PC-3 (cell line): ENCODE results near the gene TRIM47. TPM values are rescaled to one million over a fixed set of nuclear protein-coding genes. Genes with fewer than 3 reads are reported as not detected.

Source experiments
- ATAC-seq: fragments of 200-7000 bp; cut with Tn5 transposase; 2 replicates; pipeline ENCODE4 v1.9.1; 2020; ENCODE audit warnings: mild to moderate bottlenecking, moderate library complexity
- Bru-seq: library from RNA; stranded (reverse); fragments of 400-500 nt; gene quantifications from one replicate; lab custom pipeline; 2021; lab: Mats Ljungman, UMichigan
- BruChase-seq, 2 experiments: library from RNA; stranded (reverse); fragments of 400-500 nt; gene quantifications; one replicate each; lab custom pipeline; 2021; lab: Mats Ljungman, UMichigan
- BruUV-seq: library from RNA; stranded (reverse); fragments of 400-500 nt; replicated peaks from 2 replicates; lab custom pipeline; 2021; lab: Mats Ljungman, UMichigan
- CTCF ChIA-PET: fragments of 300-600 bp; sonication (Branson Sonifier 250); formaldehyde crosslinking; loops from one replicate; lab custom pipeline; 2022; ENCODE audit warnings: antibody characterized with exemption; lab: Charles Lee
- POLR2A ChIA-PET: fragments of 300-600 bp; sonication (Branson Sonifier 250); formaldehyde crosslinking; loops from one replicate; lab custom pipeline; 2022; ENCODE audit warnings: antibody characterized with exemption; ENCODE audit not compliant: unreplicated experiment; lab: Charles Lee
- DNase-seq: peaks from one replicate; pipeline ENCODE4 v3.0.0-alpha.2; 2015
- H2AFZ ChIP-seq: fragments of 300-600 bp; sonication (generic); 2 replicates; pipeline ENCODE4 v1.6.0; 2016; ENCODE audit warnings: antibody characterized with exemption, low read length
- H3F3A ChIP-seq: fragments of 300-600 bp; sonication (generic); one replicate; pipeline ENCODE4 v1.6.0; 2017; ENCODE audit warnings: antibody characterized with exemption, low read length, control low read depth, mild to moderate bottlenecking; ENCODE audit not compliant: unreplicated experiment
- H3K27ac ChIP-seq: fragments of 300-600 bp; sonication (generic); 2 replicates; pipeline ENCODE4 v1.5.1; 2016; ENCODE audit warnings: mild to moderate bottlenecking, low read length
- H3K27me3 ChIP-seq: fragments of 300-600 bp; sonication (generic); 2 replicates; pipeline ENCODE4 v1.6.1; 2016; ENCODE audit warnings: low read length, mixed read lengths
- H3K36me3 ChIP-seq: fragments of 300-600 bp; sonication (generic); 2 replicates; pipeline ENCODE4 v1.6.1; 2016; ENCODE audit warnings: low read depth, mixed run types, low read length, mixed read lengths
- H3K4me1 ChIP-seq: fragments of 300-600 bp; sonication (generic); 2 replicates; pipeline ENCODE4 v1.5.1; 2016; ENCODE audit warnings: low read length; ENCODE audit not compliant: insufficient read depth
- H3K4me2 ChIP-seq: fragments of 300-600 bp; sonication (generic); 2 replicates; pipeline ENCODE4 v1.6.0; 2016; ENCODE audit warnings: low read length
- H3K4me3 ChIP-seq: fragments of 300-600 bp; sonication (generic); 2 replicates; pipeline ENCODE4 v1.5.1; 2016; ENCODE audit warnings: mild to moderate bottlenecking, low read length, mixed read lengths
- H3K79me2 ChIP-seq: fragments of 300-600 bp; sonication (generic); 2 replicates; pipeline ENCODE4 v1.6.1; 2017; ENCODE audit warnings: low read length, mixed read lengths
- H3K9ac ChIP-seq: fragments of 300-600 bp; sonication (generic); 2 replicates; pipeline ENCODE4 v1.6.0; 2016; ENCODE audit warnings: mild to moderate bottlenecking, low read length
- H3K9me2 ChIP-seq: fragments of 300-600 bp; sonication (generic); replicated peaks from 2 replicates; pipeline ENCODE4 v1.6.1; 2016; ENCODE audit warnings: mixed run types, low read length, mixed read lengths
- H3K9me3 ChIP-seq: fragments of 300-600 bp; sonication (generic); 2 replicates; pipeline ENCODE4 v1.6.1; 2016; ENCODE audit warnings: low read length, mixed read lengths
- H4K20me1 ChIP-seq: fragments of 300-600 bp; sonication (generic); 2 replicates; pipeline ENCODE4 v1.6.1; 2016; ENCODE audit warnings: low read length, mixed read lengths
- EZH2 ChIP-seq: fragments of 300-600 bp; sonication (generic); IDR thresholded peaks from one replicate; pipeline ENCODE4 v1.6.1; 2017; ENCODE audit warnings: antibody characterized with exemption, mild to moderate bottlenecking, low read length; ENCODE audit not compliant: unreplicated experiment
- EZH2phosphoT487 ChIP-seq: fragments of 300-600 bp; sonication (generic); IDR thresholded peaks from 2 replicates; pipeline ENCODE4 v1.6.1; 2018; ENCODE audit warnings: mild to moderate bottlenecking, antibody characterized with exemption, low read length, borderline replicate concordance
- intact Hi-C: fragments of 100-400 bp; cut with micrococcal nuclease; formaldehyde crosslinking; loops from 2 replicates; pipeline ENCODE4 v1.9.0; 2023
- long read RNA-seq: library from polyadenylated mRNA; unstranded; transcript quantifications from one replicate; pipeline ENCODE4 v2.0.0, GENCODE V29; 2021; ENCODE audit not compliant: unreplicated experiment
- total RNA-seq: library from RNA; depleted of rRNA; stranded (reverse); fragments of >200 nt; gene quantifications from 2 replicates; pipeline ENCODE4 v1.2.3, GENCODE V29; 2014; rRNA removed
- TF ChIP-seq, protein P1 (sequence below): fragments of 300-600 bp; sonication (generic); conservative IDR thresholded peaks from 2 replicates; pipeline ENCODE4 v1.5.1; 2017; ENCODE audit warnings: antibody characterized with exemption, low read depth, mild to moderate bottlenecking, low read length

TRIM47 gene, protein sequence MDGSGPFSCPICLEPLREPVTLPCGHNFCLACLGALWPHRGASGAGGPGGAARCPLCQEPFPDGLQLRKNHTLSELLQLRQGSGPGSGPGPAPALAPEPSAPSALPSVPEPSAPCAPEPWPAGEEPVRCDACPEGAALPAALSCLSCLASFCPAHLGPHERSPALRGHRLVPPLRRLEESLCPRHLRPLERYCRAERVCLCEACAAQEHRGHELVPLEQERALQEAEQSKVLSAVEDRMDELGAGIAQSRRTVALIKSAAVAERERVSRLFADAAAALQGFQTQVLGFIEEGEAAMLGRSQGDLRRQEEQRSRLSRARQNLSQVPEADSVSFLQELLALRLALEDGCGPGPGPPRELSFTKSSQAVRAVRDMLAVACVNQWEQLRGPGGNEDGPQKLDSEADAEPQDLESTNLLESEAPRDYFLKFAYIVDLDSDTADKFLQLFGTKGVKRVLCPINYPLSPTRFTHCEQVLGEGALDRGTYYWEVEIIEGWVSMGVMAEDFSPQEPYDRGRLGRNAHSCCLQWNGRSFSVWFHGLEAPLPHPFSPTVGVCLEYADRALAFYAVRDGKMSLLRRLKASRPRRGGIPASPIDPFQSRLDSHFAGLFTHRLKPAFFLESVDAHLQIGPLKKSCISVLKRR
- total RNA-seq (73.7 and 109 TPM in 2 replicates), Bru-seq, nascent RNA (percentile 73 among the genes with signal in this experiment), BruChase-seq, experiment 1, labeled RNA remaining after a 6-hour chase (percentile 93 among the genes with signal in this experiment), BruChase-seq, experiment 2, labeled RNA remaining after a 2-hour chase (percentile 81 among the genes with signal in this experiment)
- long read RNA-seq, transcript TRIM47-204 (6 exons, 1,907 nt) = minor isoform, 21 of 112 reads
- long read RNA-seq, transcript TRIM47-201 (6 exons, 2,266 nt) = major isoform, 67 of 112 reads
- long read RNA-seq, partial matches to known transcripts = 8 of 112 reads
- long read RNA-seq, other reads (novel, unspliced or antisense) = 13 of 112 reads

DNA sequence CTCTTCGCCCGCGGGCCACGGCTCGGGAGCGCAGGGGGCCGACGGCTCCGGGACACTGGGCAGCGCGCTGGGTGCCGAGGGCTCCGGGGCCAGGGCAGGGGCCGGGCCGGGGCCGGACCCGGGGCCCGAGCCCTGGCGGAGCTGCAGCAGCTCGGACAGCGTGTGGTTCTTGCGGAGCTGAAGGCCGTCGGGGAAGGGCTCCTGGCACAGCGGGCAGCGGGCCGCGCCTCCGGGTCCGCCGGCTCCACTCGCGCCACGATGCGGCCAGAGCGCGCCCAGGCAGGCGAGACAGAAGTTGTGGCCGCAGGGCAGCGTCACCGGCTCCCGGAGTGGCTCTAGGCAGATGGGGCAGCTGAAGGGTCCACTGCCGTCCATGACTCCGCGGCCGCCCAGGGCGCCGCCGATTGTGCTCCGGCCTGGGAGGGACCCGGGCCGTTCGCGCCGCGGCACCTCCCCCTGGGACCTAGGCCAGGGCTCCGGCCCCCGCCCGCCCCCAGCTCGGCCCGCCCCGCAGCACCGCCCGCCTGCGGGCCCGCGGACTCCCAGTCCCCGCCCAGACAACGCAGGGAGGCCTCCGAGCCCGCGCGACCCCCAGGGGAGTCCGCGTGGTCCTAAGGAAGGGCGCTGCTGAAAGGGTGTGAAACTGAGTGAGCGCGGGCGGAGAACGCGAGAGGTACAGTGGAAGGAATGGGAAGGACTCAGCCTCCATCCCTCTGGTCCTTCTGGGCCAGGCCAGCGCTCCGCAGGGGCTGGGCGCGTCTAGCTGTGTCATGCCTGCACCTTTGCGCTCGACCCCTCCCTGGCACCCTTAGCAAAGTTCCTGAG lies at the start of gene TRIM47:
Gene TRIM47, minus strand, starts transcription at position 408 of the 825 bp plus-strand sequence. Its CDS starts 33 bp downstream, at position 375.
- CTCF ChIA-PET = interaction anchor here (0.7 to 1.3 kb wide), 8 partner anchors 18 to 171 kb away, joined by 3 to 10 read pairs (median 4); partner anchors contain the start of genes TRIM65 and WBP2
- DNase-seq = peak; percentile 74
- H3F3A ChIP-seq = no peaks in the 10 kb centered on the region
- TF ChIP-seq EZH2 (no peak), EZH2phosphoT487 (no peak)
- TF ChIP-seq, protein P1, sequence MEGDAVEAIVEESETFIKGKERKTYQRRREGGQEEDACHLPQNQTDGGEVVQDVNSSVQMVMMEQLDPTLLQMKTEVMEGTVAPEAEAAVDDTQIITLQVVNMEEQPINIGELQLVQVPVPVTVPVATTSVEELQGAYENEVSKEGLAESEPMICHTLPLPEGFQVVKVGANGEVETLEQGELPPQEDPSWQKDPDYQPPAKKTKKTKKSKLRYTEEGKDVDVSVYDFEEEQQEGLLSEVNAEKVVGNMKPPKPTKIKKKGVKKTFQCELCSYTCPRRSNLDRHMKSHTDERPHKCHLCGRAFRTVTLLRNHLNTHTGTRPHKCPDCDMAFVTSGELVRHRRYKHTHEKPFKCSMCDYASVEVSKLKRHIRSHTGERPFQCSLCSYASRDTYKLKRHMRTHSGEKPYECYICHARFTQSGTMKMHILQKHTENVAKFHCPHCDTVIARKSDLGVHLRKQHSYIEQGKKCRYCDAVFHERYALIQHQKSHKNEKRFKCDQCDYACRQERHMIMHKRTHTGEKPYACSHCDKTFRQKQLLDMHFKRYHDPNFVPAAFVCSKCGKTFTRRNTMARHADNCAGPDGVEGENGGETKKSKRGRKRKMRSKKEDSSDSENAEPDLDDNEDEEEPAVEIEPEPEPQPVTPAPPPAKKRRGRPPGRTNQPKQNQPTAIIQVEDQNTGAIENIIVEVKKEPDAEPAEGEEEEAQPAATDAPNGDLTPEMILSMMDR = no peak
- H3K27me3 ChIP-seq = no peaks in the 10 kb centered on the region
- no TSS peak for BruUV-seq
- ATAC-seq = peak; percentile 31
- H3K79me2 ChIP-seq = peaks cover 23% of the 10 kb centered on the region
- POLR2A ChIA-PET = interaction anchor here (0.6 to 1.0 kb wide), 6 partner anchors 23 to 505 kb away, joined by 3 to 9 read pairs (median 5); partner anchors contain the start of genes MRPL38 and WBP2
- peaks cover 19% of the 10 kb centered on the region for H3K4me1 ChIP-seq
- intact Hi-C loops = loop anchor here (1.0 to 2.0 kb wide), 2 partner anchors 18 to 94 kb away; partner anchors contain the start of genes TRIM65 and UNK
- no peaks in the 10 kb centered on the region for H3K9me3 ChIP-seq
- peak within 1 kb of the TSS; percentile 92 for H3K27ac ChIP-seq
- no peaks in the 10 kb centered on the region for H4K20me1 ChIP-seq
- H3K4me3 ChIP-seq = peak within 1 kb of the TSS; percentile 71
- H3K4me2 ChIP-seq = peak within 1 kb of the TSS; percentile 85
- no peaks in the 10 kb centered on the region for H3K9me2 ChIP-seq
- H3K36me3 ChIP-seq = peaks cover 3% of the 10 kb centered on the region; the same call in 1 of the 2 replicates
- peak within 1 kb of the TSS; percentile 80 for H2AFZ ChIP-seq
- H3K9ac ChIP-seq = peak within 1 kb of the TSS; percentile 87

DNA sequence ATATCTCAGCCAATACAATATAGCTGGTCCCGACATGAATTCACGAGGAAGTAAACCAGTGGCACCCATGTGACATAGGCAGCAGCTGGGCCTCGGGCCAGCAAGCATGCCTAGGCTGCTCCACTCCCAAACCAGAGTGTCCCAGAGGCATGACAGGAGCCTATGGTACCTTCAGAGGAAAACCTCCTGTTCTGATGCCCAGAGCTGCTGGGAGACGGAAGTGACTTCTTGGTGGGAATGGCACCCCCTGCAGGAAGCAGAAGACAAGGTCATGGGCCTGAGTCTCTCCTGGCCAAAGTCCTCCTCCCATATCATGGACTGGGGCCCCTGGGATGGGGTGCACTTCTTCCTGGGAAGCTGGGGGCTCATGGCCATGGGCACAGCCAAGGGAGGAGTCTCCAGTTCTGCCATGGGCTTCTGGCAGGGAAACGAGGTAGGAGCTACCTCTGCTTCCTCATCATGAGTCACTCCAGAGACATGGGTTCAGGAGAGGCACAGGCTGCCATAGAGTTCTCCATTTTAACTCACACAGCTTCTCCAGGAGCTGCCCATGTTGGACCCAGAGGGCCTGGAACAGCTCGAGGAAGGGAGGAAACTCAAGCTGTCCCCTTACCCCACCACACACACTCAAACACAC lies 49.0 kb upstream of the TRIM47 start:
- H3K9me2 ChIP-seq = no peaks in the 10 kb centered on the region
- H3K4me2 ChIP-seq = no peak overlapping the region
- H3K36me3 ChIP-seq = no peaks in the 10 kb centered on the region
- no peaks in the 10 kb centered on the region for H3K4me1 ChIP-seq
- H3K79me2 ChIP-seq = no peaks in the 10 kb centered on the region
- H3K9ac ChIP-seq = no peak overlapping the region
- H3K27ac ChIP-seq = no peak overlapping the region
- ChIA-PET CTCF (no interaction called here), POLR2A (no interaction called here)
- no peak for TF ChIP-seq EZH2
- TF ChIP-seq, protein P1 = peak; percentile 50; the same call in 1 of the 2 replicates
- no peaks in the 10 kb centered on the region for H3F3A ChIP-seq
- ATAC-seq (peak; percentile 55), DNase-seq (no peak)
- H4K20me1 ChIP-seq = no peaks in the 10 kb centered on the region
- no peaks in the 10 kb centered on the region for H3K27me3 ChIP-seq
- intact Hi-C loops = no loop called here
- BruUV-seq = no TSS peak
- no peak overlapping the region for H3K4me3 ChIP-seq
- no peak overlapping the region for H2AFZ ChIP-seq
- no peaks in the 10 kb centered on the region for H3K9me3 ChIP-seq
